IMR-90 (cell line): ENCODE results near the gene PRR36. TPM values are rescaled to one million over a fixed set of nuclear protein-coding genes. Genes with fewer than 3 reads are reported as not detected.

Experiments used
- ATAC-seq: fragments of 200-7000 bp; cut with Tn5 transposase; 2 replicates; pipeline ENCODE4 v1.9.1; 2020; ENCODE audit warnings: low read depth, mild to moderate bottlenecking, moderate library complexity
- BruUV-seq: library from RNA; stranded (reverse); fragments of 400-500 nt; replicated peaks from 2 replicates; lab custom pipeline; 2021; lab: Mats Ljungman, UMichigan
- CTCF ChIA-PET: fragments of 300-600 bp; formaldehyde crosslinking; extraction: SDS; loops from one replicate; lab custom pipeline; 2021; ENCODE audit warnings: antibody characterized with exemption; lab: Yijun Ruan, JAX
- POLR2A ChIA-PET: fragments of 300-600 bp; sonication (Branson Sonifier 250); formaldehyde crosslinking; loops from one replicate; lab custom pipeline; 2022; ENCODE audit warnings: antibody characterized with exemption; ENCODE audit not compliant: unreplicated experiment; lab: Charles Lee
- DNase-seq: peaks from one replicate; pipeline ENCODE4 v3.0.0; 2013
- H2AFZ ChIP-seq: replicated peaks from 2 replicates; pipeline ENCODE3; 2013; ENCODE audit warnings: low read length, mild to moderate bottlenecking; ENCODE audit not compliant: poor library complexity
- H2AK5ac ChIP-seq: 2 replicates; pipeline ENCODE4 v1.6.1; 2013; ENCODE audit warnings: low read depth, low read length, inconsistent platforms
- H2AK9ac ChIP-seq: replicated peaks from 2 replicates; pipeline ENCODE3; 2013; ENCODE audit warnings: mild to moderate bottlenecking, low read depth, low read length, moderate library complexity; ENCODE audit not compliant: poor library complexity
- H2BK120ac ChIP-seq: 2 replicates; pipeline ENCODE4 v1.6.1; 2013; ENCODE audit warnings: low read depth, low read length, inconsistent platforms
- H2BK15ac ChIP-seq: 3 replicates; pipeline ENCODE4 v1.6.1; 2013; ENCODE audit warnings: low read depth, low read length, inconsistent platforms
- H2BK20ac ChIP-seq: 2 replicates; pipeline ENCODE4 v1.6.1; 2013; ENCODE audit warnings: low read depth, mild to moderate bottlenecking, inconsistent platforms, low read length, moderate library complexity
- H2BK5ac ChIP-seq: 2 replicates; pipeline ENCODE4 v1.6.1; 2013; ENCODE audit warnings: mild to moderate bottlenecking, low read depth, low read length, inconsistent platforms; ENCODE audit not compliant: poor library complexity, severe bottlenecking
- H3K14ac ChIP-seq: replicated peaks from 2 replicates; pipeline ENCODE4 v1.6.1; 2013; ENCODE audit warnings: low read depth, low read length, inconsistent platforms
- H3K18ac ChIP-seq: 2 replicates; pipeline ENCODE4 v1.6.1; 2013; ENCODE audit warnings: low read depth, low read length, control low read depth
- H3K23ac ChIP-seq: 2 replicates; pipeline ENCODE4 v1.6.1; 2013; ENCODE audit warnings: low read depth, low read length, inconsistent platforms
- H3K27ac ChIP-seq: 2 replicates; pipeline ENCODE4 v1.5.1; 2013; ENCODE audit warnings: mild to moderate bottlenecking, control low read depth, low read length; ENCODE audit not compliant: insufficient read depth
- H3K27me3 ChIP-seq: 2 replicates; pipeline ENCODE4 v1.6.1; 2013; ENCODE audit warnings: low read length; ENCODE audit not compliant: control insufficient read depth, insufficient read depth
- H3K36me3 ChIP-seq: 2 replicates; pipeline ENCODE4 v1.6.1; 2013; ENCODE audit warnings: low read length, mixed read lengths; ENCODE audit not compliant: control insufficient read depth, insufficient read depth
- H3K4ac ChIP-seq: 2 replicates; pipeline ENCODE4 v1.6.1; 2013; ENCODE audit warnings: low read depth, low read length, inconsistent platforms
- H3K4me1 ChIP-seq: 2 replicates; pipeline ENCODE4 v1.6.1; 2013; ENCODE audit warnings: low read length, mixed read lengths; ENCODE audit not compliant: control insufficient read depth, insufficient read depth
- H3K4me2 ChIP-seq: 2 replicates; pipeline ENCODE4 v1.6.1; 2013; ENCODE audit warnings: low read depth, mild to moderate bottlenecking, control low read depth, low read length, moderate library complexity
- H3K4me3 ChIP-seq: 2 replicates; pipeline ENCODE4 v1.5.1; 2013; ENCODE audit warnings: low read depth, mild to moderate bottlenecking, control low read depth, low read length, moderate library complexity; ENCODE audit not compliant: insufficient read depth
- H3K56ac ChIP-seq: 2 replicates; pipeline ENCODE4 v1.6.1; 2013; ENCODE audit warnings: low read length, inconsistent platforms; ENCODE audit not compliant: insufficient read depth; ENCODE audit errors: extremely low read depth
- H3K79me1 ChIP-seq, 2 experiments: 2 replicates each; pipeline ENCODE4 v1.6.1; 2013; ENCODE audit warnings: low read length in 2 of 2, inconsistent platforms in 1 of 2, low read depth in 1 of 2
- H3K9ac ChIP-seq: 2 replicates; pipeline ENCODE4 v1.6.1; 2013; ENCODE audit warnings: low read depth, low read length, control low read depth
- H3K9me1 ChIP-seq: 2 replicates; pipeline ENCODE4 v1.6.1; 2013; ENCODE audit warnings: low read length, inconsistent platforms; ENCODE audit not compliant: insufficient read depth
- H3K9me3 ChIP-seq: 2 replicates; pipeline ENCODE4 v1.6.1; 2013; ENCODE audit warnings: low read length; ENCODE audit not compliant: control insufficient read depth, insufficient read depth
- H4K20me1 ChIP-seq: 2 replicates; pipeline ENCODE4 v1.6.1; 2013; ENCODE audit warnings: low read length, inconsistent platforms; ENCODE audit not compliant: insufficient read depth
- H4K5ac ChIP-seq: 2 replicates; pipeline ENCODE4 v1.6.1; 2013; ENCODE audit warnings: mild to moderate bottlenecking, low read depth, low read length, control low read depth
- H4K8ac ChIP-seq, 2 experiments: 2 replicates each; pipeline ENCODE4 v1.6.1; 2013; ENCODE audit warnings: low read depth in 2 of 2, low read length in 2 of 2, control low read depth in 1 of 2, inconsistent platforms in 1 of 2
- H4K91ac ChIP-seq: 2 replicates; pipeline ENCODE4 v1.6.1; 2013; ENCODE audit warnings: low read depth, low read length, inconsistent platforms; ENCODE audit not compliant: insufficient read depth
- CEBPB ChIP-seq: IDR thresholded peaks from 2 replicates; pipeline ENCODE4 v1.6.1; 2012; ENCODE audit warnings: low read depth, low read length, improper control_type of control experiment
- CHD1 ChIP-seq: IDR thresholded peaks from 2 replicates; pipeline ENCODE4 v1.6.1; 2012; ENCODE audit warnings: low read depth, low read length, improper control_type of control experiment
- FOS ChIP-seq: fragments of 150-350 bp; IDR thresholded peaks from 2 replicates; pipeline ENCODE4 v1.6.1; 2016; ENCODE audit warnings: low read depth, low read length
- MAFK ChIP-seq: IDR thresholded peaks from 2 replicates; pipeline ENCODE4 v1.6.1; 2012; ENCODE audit warnings: low read depth, low read length, improper control_type of control experiment
- MAZ ChIP-seq: IDR thresholded peaks from 2 replicates; pipeline ENCODE4 v1.6.1; 2012; ENCODE audit warnings: low read depth, mild to moderate bottlenecking, low read length, improper control_type of control experiment, moderate library complexity, borderline replicate concordance
- MXI1 ChIP-seq: IDR thresholded peaks from 2 replicates; pipeline ENCODE4 v1.6.1; 2012; ENCODE audit warnings: low read depth, mild to moderate bottlenecking, low read length, moderate library complexity, borderline replicate concordance
- NFE2L2 ChIP-seq: fragments of 150-350 bp; IDR thresholded peaks from 2 replicates; pipeline ENCODE4 v1.6.1; 2016; ENCODE audit warnings: low read depth, mild to moderate bottlenecking, low read length
- POLR2A ChIP-seq: IDR thresholded peaks from 2 replicates; pipeline ENCODE4 v1.6.1; 2012; ENCODE audit warnings: mild to moderate bottlenecking, low read depth, low read length
- RAD21 ChIP-seq: IDR thresholded peaks from 2 replicates; pipeline ENCODE4 v1.6.1; 2012; ENCODE audit warnings: low read length, improper control_type of control experiment
- RCOR1 ChIP-seq: IDR thresholded peaks from 2 replicates; pipeline ENCODE4 v1.6.1; 2012; ENCODE audit warnings: mild to moderate bottlenecking, low read length, improper control_type of control experiment; ENCODE audit not compliant: insufficient replicate concordance
- RFX5 ChIP-seq: IDR thresholded peaks from 2 replicates; pipeline ENCODE4 v1.8.0; 2012; ENCODE audit warnings: low read depth, mild to moderate bottlenecking, low read length, moderate library complexity
- SMC3 ChIP-seq: fragments of 150-350 bp; IDR thresholded peaks from 2 replicates; pipeline ENCODE4 v1.6.1; 2016; ENCODE audit warnings: low read depth, mild to moderate bottlenecking, antibody characterized with exemption, low read length, moderate library complexity
- WGBS, 2 experiments: methylation state at CpG; one replicate each; pipeline versions ENCODE4 v1.1.5 to v1.1.7; 2013; ENCODE audit warnings: missing lambda C conversion rate in 2 of 2; ENCODE audit not compliant: insufficient read length in 1 of 2; ENCODE audit errors: extremely low coverage in 2 of 2; 5-methylcytosine and 5-hydroxymethylcytosine counted together
- dilution Hi-C: fragments of 300-500 bp; cut with HindIII; formaldehyde crosslinking; loops from one replicate; pipeline ENCODE4 v1.14.3; 2018; ENCODE audit warnings: low sequenced_read_pairs; ENCODE audit not compliant: unreplicated experiment
- in situ Hi-C: fragments of 300-500 bp; cut with MboI; formaldehyde crosslinking; loops from 3 replicates; pipeline ENCODE4 v1.14.3; 2019; ENCODE audit warnings: low sequenced_read_pairs, inconsistent platforms, mixed read lengths
- intact Hi-C: fragments of 100-400 bp; cut with micrococcal nuclease; formaldehyde crosslinking; loops from 2 replicates; pipeline ENCODE4 v1.10.0; 2022
- polyA plus RNA-seq, 3 experiments: library from polyadenylated mRNA; depleted of rRNA; stranded (reverse); fragments of >200 nt; gene quantifications; 2 replicates each; pipeline ENCODE4 v1.2.3, GENCODE V29; 2012; ENCODE audit warnings: low replicate concordance in 1 of 3
- total RNA-seq: library from RNA; depleted of rRNA; stranded (reverse); fragments of >200 nt; gene quantifications from 2 replicates; pipeline ENCODE4 v1.2.3, GENCODE V29; 2012
- TF ChIP-seq, protein P1 (sequence below): conservative IDR thresholded peaks from 2 replicates; pipeline ENCODE4 v1.5.1; 2012; ENCODE audit warnings: mild to moderate bottlenecking, low read depth, low read length, improper control_type of control experiment
- TF ChIP-seq, protein P2 (sequence below): fragments of 150-350 bp; IDR thresholded peaks from 2 replicates; pipeline ENCODE4 v1.6.1; 2017; ENCODE audit warnings: mild to moderate bottlenecking, antibody characterized with exemption, low read length, low read depth

The PRR36 gene
- total and polyA plus RNA-seq, 2 of the 4 experiments (the other 2 are of a cell fraction), result 0.02 TPM; not detected in 1

DNA sequence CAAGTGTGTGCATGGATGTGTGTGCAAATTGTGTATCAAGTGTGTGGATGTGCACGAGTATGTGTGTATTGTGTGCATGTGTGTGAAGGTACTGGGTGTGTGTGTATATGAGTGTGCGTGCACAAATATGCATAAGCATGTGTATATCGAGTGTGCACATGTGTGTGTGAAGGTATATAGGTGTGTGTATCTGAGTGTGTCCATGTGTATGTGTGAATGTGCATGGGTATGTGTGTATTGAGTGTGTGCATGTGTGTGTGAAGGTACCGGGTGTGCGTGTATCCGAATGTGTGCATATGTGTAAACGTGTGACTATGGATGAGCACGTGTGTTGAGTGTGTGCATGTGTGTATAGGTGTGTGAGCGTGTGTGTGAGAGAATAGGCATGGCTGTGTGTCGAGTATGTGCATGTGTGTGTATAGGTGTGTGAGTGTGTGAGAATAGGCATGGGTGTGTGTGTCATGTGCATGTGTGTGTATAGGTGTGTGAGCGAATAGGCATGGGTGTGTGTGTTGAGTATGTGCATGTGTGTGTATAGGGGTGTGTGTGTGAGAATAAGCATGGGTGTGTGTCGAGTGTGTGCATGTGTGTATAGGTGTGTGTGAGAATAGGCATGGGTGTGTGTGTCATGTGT lies 31.4 kb downstream of the PRR36 start:
- no peak overlapping the region for H4K8ac ChIP-seq
- no peak for ATAC-seq
- intact Hi-C loops (no loop called here), dilution Hi-C loops (no loop called here), in situ Hi-C loops (no loop called here)
- no peak overlapping the region for H2BK20ac ChIP-seq
- peaks cover 27 to 44% of the 10 kb centered on the region in 2 experiments for H3K79me1 ChIP-seq
- no peak overlapping the region for H3K14ac ChIP-seq
- 97% methylated on average over 11 of the region's 12 CpGs; no CpG with 5 or more reads in 1 of the 2 experiments for WGBS, 2 experiments
- no peak overlapping the region for H3K4ac ChIP-seq
- ChIA-PET POLR2A (no interaction called here), CTCF (no interaction called here)
- H3K9me3 ChIP-seq, result no peaks in the 10 kb centered on the region; the same call in 1 of the 2 replicates
- no peaks in the 10 kb centered on the region for H3K27me3 ChIP-seq
- peaks cover 29% of the 10 kb centered on the region for H4K20me1 ChIP-seq
- H4K91ac ChIP-seq, result no peak overlapping the region
- H2AK9ac ChIP-seq, result peak overlapping the region; percentile 39
- no peak overlapping the region for H3K9ac ChIP-seq
- no peak overlapping the region for H3K27ac ChIP-seq
- no TSS peak for BruUV-seq
- no peak overlapping the region for H3K56ac ChIP-seq
- no peak overlapping the region for H3K23ac ChIP-seq
- peaks cover 29% of the 10 kb centered on the region for H3K9me1 ChIP-seq
- no peak overlapping the region for H2AK5ac ChIP-seq
- no peak overlapping the region for H2AFZ ChIP-seq
- H3K4me2 ChIP-seq, result no peak overlapping the region
- peak overlapping the region; percentile 72 for H2BK5ac ChIP-seq
- H3K4me3 ChIP-seq, result no peak overlapping the region
- no peak overlapping the region for H2BK120ac ChIP-seq
- no peak overlapping the region for H3K18ac ChIP-seq
- no peak overlapping the region for H2BK15ac ChIP-seq
- no peak overlapping the region for H4K5ac ChIP-seq
- no peaks in the 10 kb centered on the region for H3K36me3 ChIP-seq
- TF ChIP-seq FOS (no peak), RAD21 (no peak), RFX5 (no peak), MAFK (no peak), SMC3 (no peak), NFE2L2 (no peak), MAZ (no peak), RCOR1 (no peak), CHD1 (no peak), CEBPB (no peak), MXI1 (no peak), POLR2A (no peak)
- TF ChIP-seq, protein P1, sequence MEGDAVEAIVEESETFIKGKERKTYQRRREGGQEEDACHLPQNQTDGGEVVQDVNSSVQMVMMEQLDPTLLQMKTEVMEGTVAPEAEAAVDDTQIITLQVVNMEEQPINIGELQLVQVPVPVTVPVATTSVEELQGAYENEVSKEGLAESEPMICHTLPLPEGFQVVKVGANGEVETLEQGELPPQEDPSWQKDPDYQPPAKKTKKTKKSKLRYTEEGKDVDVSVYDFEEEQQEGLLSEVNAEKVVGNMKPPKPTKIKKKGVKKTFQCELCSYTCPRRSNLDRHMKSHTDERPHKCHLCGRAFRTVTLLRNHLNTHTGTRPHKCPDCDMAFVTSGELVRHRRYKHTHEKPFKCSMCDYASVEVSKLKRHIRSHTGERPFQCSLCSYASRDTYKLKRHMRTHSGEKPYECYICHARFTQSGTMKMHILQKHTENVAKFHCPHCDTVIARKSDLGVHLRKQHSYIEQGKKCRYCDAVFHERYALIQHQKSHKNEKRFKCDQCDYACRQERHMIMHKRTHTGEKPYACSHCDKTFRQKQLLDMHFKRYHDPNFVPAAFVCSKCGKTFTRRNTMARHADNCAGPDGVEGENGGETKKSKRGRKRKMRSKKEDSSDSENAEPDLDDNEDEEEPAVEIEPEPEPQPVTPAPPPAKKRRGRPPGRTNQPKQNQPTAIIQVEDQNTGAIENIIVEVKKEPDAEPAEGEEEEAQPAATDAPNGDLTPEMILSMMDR, result no peak
- TF ChIP-seq, protein P2, sequence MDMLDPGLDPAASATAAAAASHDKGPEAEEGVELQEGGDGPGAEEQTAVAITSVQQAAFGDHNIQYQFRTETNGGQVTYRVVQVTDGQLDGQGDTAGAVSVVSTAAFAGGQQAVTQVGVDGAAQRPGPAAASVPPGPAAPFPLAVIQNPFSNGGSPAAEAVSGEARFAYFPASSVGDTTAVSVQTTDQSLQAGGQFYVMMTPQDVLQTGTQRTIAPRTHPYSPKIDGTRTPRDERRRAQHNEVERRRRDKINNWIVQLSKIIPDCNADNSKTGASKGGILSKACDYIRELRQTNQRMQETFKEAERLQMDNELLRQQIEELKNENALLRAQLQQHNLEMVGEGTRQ, result no peak
- peaks cover 1% of the 10 kb centered on the region; the same call in 1 of the 2 replicates for H3K4me1 ChIP-seq
- no peak for DNase-seq
